HCT116 (cell line): ENCODE results near the gene CRTC1. TPM values are rescaled to one million over a fixed set of nuclear protein-coding genes. Genes with fewer than 3 reads are reported as not detected.

Experiments
- ATAC-seq: fragments of 200-7000 bp; cut with Tn5 transposase; 2 replicates; pipeline ENCODE4 v1.9.1; 2020; ENCODE audit warnings: mild to moderate bottlenecking, moderate library complexity
- BruUV-seq: library from RNA; stranded (reverse); fragments of 400-500 nt; replicated peaks from 2 replicates; lab custom pipeline; 2021; lab: Mats Ljungman, UMichigan
- CTCF ChIA-PET: fragments of 300-600 bp; sonication (Branson Sonifier 250); formaldehyde crosslinking; loops from one replicate; lab custom pipeline; 2021; ENCODE audit warnings: antibody characterized with exemption; lab: Charles Lee
- POLR2A ChIA-PET: fragments of 300-600, 350-600 bp; sonication (Branson Sonifier 250); formaldehyde crosslinking; loops from one replicate; lab custom pipeline; 2021; ENCODE audit warnings: antibody characterized with exemption; lab: Charles Lee
- RAD21 ChIA-PET, 2 experiments: fragments of 300-600 bp; sonication (Branson Sonifier 250); formaldehyde crosslinking; loops; one replicate each; lab custom pipeline; 2023; ENCODE audit warnings: low total read pairs in 2 of 2; ENCODE audit not compliant: uncharacterized antibody in 2 of 2, unreplicated experiment in 2 of 2, low non-redundant PET in 1 of 2; lab: Charles Lee
- DNase-seq: peaks from one replicate; pipeline ENCODE4 v3.0.0-alpha.2; 2010; ENCODE audit warnings: low read depth, low spot score
- H2AFZ ChIP-seq: fragments of 200-600 bp; shearing (Covaris generic), sonication (generic); 2 replicates; pipeline ENCODE4 v1.6.1; 2017; ENCODE audit warnings: low read depth, mixed run types, mixed read lengths, antibody characterized with exemption, low read length; ENCODE audit not compliant: poor library complexity, severe bottlenecking
- H3K27ac ChIP-seq: 2 replicates; pipeline ENCODE4 v1.5.1; 2012; ENCODE audit warnings: low read depth, low read length
- H3K27me3 ChIP-seq: fragments of 200-600 bp; sonication (generic); 2 replicates; pipeline ENCODE4 v1.6.1; 2016; ENCODE audit warnings: mixed run types, low read length, mixed read lengths; ENCODE audit not compliant: insufficient read depth
- H3K36me3 ChIP-seq, 2 experiments: fragments of 200-500 bp in 1 of 2; fragments of 200-600 bp in 1 of 2; sonication (Bioruptor generic) in 1 of 2; sonication (generic) in 1 of 2; 2 replicates each; pipeline versions ENCODE4 v1.5.1 to v1.6.1; 2014 to 2016; ENCODE audit warnings: low read length in 2 of 2, inconsistent platforms in 1 of 2, mixed read lengths in 1 of 2, mixed run types in 1 of 2; ENCODE audit not compliant: insufficient read depth in 2 of 2, control insufficient read depth in 1 of 2
- H3K4me1 ChIP-seq, 2 experiments: fragments of 200-600 bp in 1 of 2; sonication (generic) in 1 of 2; 2 replicates each; pipeline versions ENCODE4 v1.5.1 to v1.6.1; 2012 to 2017; ENCODE audit warnings: low read length in 2 of 2, inconsistent platforms in 1 of 2, mild to moderate bottlenecking in 1 of 2, mixed read lengths in 1 of 2, mixed run types in 1 of 2, moderate library complexity in 1 of 2; ENCODE audit not compliant: insufficient read depth in 2 of 2, control insufficient read depth in 1 of 2
- H3K4me2 ChIP-seq: fragments of 200-600 bp; sonication (generic); 2 replicates; pipeline ENCODE4 v1.6.1; 2017; ENCODE audit warnings: mixed run types, low read length, mixed read lengths
- H3K4me3 ChIP-seq, 2 experiments: fragments of 200-600 bp in 1 of 2; sonication (generic) in 1 of 2; replicated peaks in 1 of 2; 2 replicates each; pipeline ENCODE4 v1.5.1; 2011 to 2016; ENCODE audit warnings: low read length in 2 of 2, control low read depth in 1 of 2, low read depth in 1 of 2, mild to moderate bottlenecking in 1 of 2, mixed read lengths in 1 of 2, mixed run types in 1 of 2
- H3K79me2 ChIP-seq: fragments of 200-600 bp; sonication (generic); 2 replicates; pipeline ENCODE4 v1.6.1; 2017; ENCODE audit warnings: mild to moderate bottlenecking, mixed run types, low read length, moderate library complexity, mixed read lengths; ENCODE audit not compliant: insufficient read depth
- H3K9ac ChIP-seq: fragments of 200-600 bp; sonication (generic); 2 replicates; pipeline ENCODE4 v1.6.1; 2016; ENCODE audit warnings: low read length, mixed read lengths
- H3K9me2 ChIP-seq: fragments of 200-600 bp; sonication (generic), shearing (Covaris generic); 2 replicates; pipeline ENCODE4 v1.6.1; 2017; ENCODE audit warnings: mixed run types, mild to moderate bottlenecking, moderate library complexity; ENCODE audit not compliant: insufficient read depth
- H3K9me3 ChIP-seq, 2 experiments: fragments of 200-500 bp in 1 of 2; fragments of 200-600 bp in 1 of 2; sonication (Bioruptor generic) in 1 of 2; sonication (generic) in 1 of 2; 2 replicates each; pipeline ENCODE4 v1.6.1; 2014 to 2017; ENCODE audit warnings: low read length in 2 of 2, mixed read lengths in 2 of 2, inconsistent platforms in 1 of 2, low read depth in 1 of 2, mild to moderate bottlenecking in 1 of 2, mixed run types in 1 of 2, moderate library complexity in 1 of 2; ENCODE audit not compliant: control insufficient read depth in 1 of 2, insufficient read depth in 1 of 2
- H4K20me1 ChIP-seq: fragments of 200-600 bp; sonication (generic), shearing (Covaris generic); 2 replicates; pipeline ENCODE4 v1.6.1; 2017; ENCODE audit warnings: mixed run types, mild to moderate bottlenecking, moderate library complexity; ENCODE audit not compliant: insufficient read depth
- EGR1 ChIP-seq: IDR thresholded peaks from 2 replicates; pipeline ENCODE4 v1.6.1; 2012; ENCODE audit warnings: low read depth
- EZH2 ChIP-seq: fragments of 200-600 bp; sonication (generic); IDR thresholded peaks from 2 replicates; pipeline ENCODE4 v1.6.1; 2017; ENCODE audit warnings: antibody characterized with exemption, mixed run types
- JUND ChIP-seq: IDR thresholded peaks from 2 replicates; pipeline ENCODE4 v1.6.1; 2012
- MAX ChIP-seq: IDR thresholded peaks from 2 replicates; pipeline ENCODE4 v1.6.1; 2012
- POLR2AphosphoS5 ChIP-seq: IDR thresholded peaks from 2 replicates; pipeline ENCODE4 v1.6.1; 2011; ENCODE audit warnings: mild to moderate bottlenecking, low read depth, low read length, moderate library complexity
- SP1 ChIP-seq: IDR thresholded peaks from 2 replicates; pipeline ENCODE4 v1.6.1; 2012; ENCODE audit warnings: low read depth
- YY1 ChIP-seq: IDR thresholded peaks from 2 replicates; pipeline ENCODE4 v1.6.1; 2011; ENCODE audit warnings: low read length, low read depth, moderate library complexity, mild to moderate bottlenecking; ENCODE audit not compliant: insufficient replicate concordance; ENCODE audit errors: extremely low read depth
- intact Hi-C: fragments of 100-400 bp; cut with micrococcal nuclease; formaldehyde crosslinking; loops from 2 replicates; pipeline ENCODE4 v1.10.0; 2022
- total RNA-seq: library from RNA; stranded (reverse); gene quantifications from one replicate; pipeline ENCODE4 v1.2.1, GENCODE V29; 2021; ENCODE audit not compliant: unreplicated experiment

Gene CRTC1
- total RNA-seq, 1 experiment from 2014 or later = 14.9 TPM

GRCh38 chr19:18762125-18763023 lies 78.9 kb downstream of the CRTC1 start:
- Histone ChIP-seq H3K4me2 (peak overlapping the region; percentile 56), H3K27me3 (no peaks in the 10 kb centered on the region), H2AFZ (no peak overlapping the region), H3K9ac (0 out of 2 replicates have a peak overlapping the region, but pooled peaks have one; percentile 5), H3K4me3 (no peak overlapping the region), H3K27ac (peak overlapping the region; percentile 45), H3K9me3 (no peaks in the 10 kb centered on the region), H3K9me2 (no peaks in the 10 kb centered on the region), H4K20me1 (no peaks in the 10 kb centered on the region), H3K79me2 (no peaks in the 10 kb centered on the region), H3K4me1 (peaks cover 38 to 41% of the 10 kb centered on the region in 2 experiments), H3K36me3 (no peaks in the 10 kb centered on the region)
- ChIA-PET RAD21 (interaction anchor here in 1 of 2 experiments (0.7 kb wide), 1 partner anchor 80 kb away, joined by 4 read pairs; no protein-coding TSS in a partner anchor), POLR2A (no interaction called here), CTCF (no interaction called here)
- ATAC-seq (peak; percentile 84), DNase-seq (peak; percentile 26)
- BruUV-seq = no TSS peak
- intact Hi-C loops = no loop called here
- peak; percentile 54; the same call in 1 of the 2 replicates for TF ChIP-seq POLR2AphosphoS5
- no peak for TF ChIP-seq EZH2

GRCh38 chr19:18763674-18764590 lies 80.5 kb downstream of the CRTC1 start:
- RAD21 ChIA-PET = no interaction called here
- peak; percentile 49 for ATAC-seq
- peaks cover 38 to 41% of the 10 kb centered on the region in 2 experiments for H3K4me1 ChIP-seq
- 0 out of 2 replicates have a peak overlapping the region, but pooled peaks have one; percentile 22 for H3K9ac ChIP-seq
- H3K4me3 ChIP-seq = peak overlapping the region in 1 of 2 experiments; percentile 22; a peak in 1 of 4 replicates
- H3K9me3 ChIP-seq = no peaks in the 10 kb centered on the region
- H3K9me2 ChIP-seq = no peaks in the 10 kb centered on the region
- H3K36me3 ChIP-seq = no peaks in the 10 kb centered on the region
- no peak for DNase-seq
- H4K20me1 ChIP-seq = no peaks in the 10 kb centered on the region
- no TSS peak for BruUV-seq
- POLR2A ChIA-PET = no interaction called here
- peak overlapping the region; percentile 15; the same call in 1 of the 2 replicates for H3K27ac ChIP-seq
- intact Hi-C loops = no loop called here
- TF ChIP-seq EGR1 = peak; percentile 86
- peak; percentile 29; the same call in 1 of the 2 replicates for TF ChIP-seq POLR2AphosphoS5
- no peak for TF ChIP-seq YY1
- no peak for TF ChIP-seq JUND
- peak; percentile 40; the same call in 1 of the 2 replicates for TF ChIP-seq SP1
- peak; percentile 41; the same call in 1 of the 2 replicates for TF ChIP-seq MAX
- H2AFZ ChIP-seq = no peak overlapping the region
- CTCF ChIA-PET = no interaction called here
- no peaks in the 10 kb centered on the region for H3K27me3 ChIP-seq
- H3K79me2 ChIP-seq = no peaks in the 10 kb centered on the region
- H3K4me2 ChIP-seq = peak overlapping the region; percentile 68
